Measurements from ENCODE around the gene AJM1.
A peak's percentile ranks its signal among the peaks of the same experiment; 100 is the strongest.

The AJM1 gene

DNA sequence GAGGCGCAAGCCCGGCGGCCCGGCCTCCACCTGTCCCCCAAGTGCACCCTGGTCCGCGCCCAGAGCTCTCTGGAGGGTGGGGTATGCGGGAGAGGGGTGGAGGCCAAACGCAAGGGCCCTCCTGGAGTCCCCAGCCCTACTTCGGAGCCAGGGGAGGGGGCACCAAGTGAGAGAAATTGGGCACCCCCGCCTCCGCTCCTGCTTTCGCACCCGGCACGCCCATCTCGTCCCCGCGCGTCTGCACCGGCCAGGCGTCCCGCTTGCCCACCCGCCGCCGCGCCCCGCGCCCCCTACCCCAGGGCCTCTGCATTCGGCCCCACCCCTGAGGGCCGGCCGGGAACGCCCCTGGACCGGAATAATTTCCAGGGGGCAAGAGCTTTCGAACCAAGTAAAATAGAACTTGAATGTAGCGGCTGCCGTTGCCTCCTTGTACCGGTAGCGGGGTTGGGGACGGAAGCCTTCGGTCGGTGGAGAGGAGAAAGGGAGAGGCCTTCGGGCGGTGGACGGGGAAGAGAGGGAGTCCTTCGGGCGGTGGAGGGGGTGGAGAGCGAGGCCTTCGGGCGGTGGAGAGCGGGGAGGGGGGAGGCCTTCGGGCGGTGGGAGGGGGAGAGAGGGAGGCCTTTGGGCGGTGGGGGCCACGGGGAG is 6.2 kb downstream of the AJM1 start:
- H3K9me3 Mint-ChIP-seq = no peaks in the 10 kb centered on the region
- no peak for DNase-seq
- H3K27ac Mint-ChIP-seq = peak overlapping the region; percentile 60 to 94
- H3K4me1 Mint-ChIP-seq (ENCODE audit: low read depth in 2 of 2) = peaks cover 13% of the 10 kb centered on the region in 2 donors
- peak; percentile 6 for ATAC-seq (replicated peaks)
- peak overlapping the region; percentile 92 for H3K4me3 Mint-ChIP-seq
- H3K36me3 Mint-ChIP-seq (ENCODE audit: insufficient read depth) = peaks cover 56% of the 10 kb centered on the region
- peaks cover 0 to 11% of the 10 kb centered on the region in 2 donors for H3K27me3 Mint-ChIP-seq

- ATAC-seq (replicated peaks) (peak; percentile 90), DNase-seq (peak; percentile 93 to 97 (median 95))
- Mint-ChIP-seq H3K4me3 (peak within 1 kb of the TSS; percentile 92), H3K27ac (peak within 1 kb of the TSS; percentile 60 to 94), H3K4me1 (ENCODE audit: low read depth in 2 of 2) (peaks cover 13% of the 10 kb centered on the region in 2 donors), H3K36me3 (ENCODE audit: insufficient read depth) (peaks cover 55% of the 10 kb centered on the region), H3K27me3 (peaks cover 0 to 11% of the 10 kb centered on the region in 2 donors), H3K9me3 (no peaks in the 10 kb centered on the region)
Measured at GRCh38 chr9:136849038-136849959, 7.0 kb downstream of the AJM1 start, which contains the start of gene PHPT1. TSS of gene PHPT1 (plus strand) at chr9:136849409. CDS start at chr9:136849431, 22 bp downstream.

- ATAC-seq (replicated peaks) (no peak), DNase-seq (no peak)
- peaks cover 59% of the 10 kb centered on the region for H3K36me3 Mint-ChIP-seq (ENCODE audit: insufficient read depth)
- peaks cover 0 to 11% of the 10 kb centered on the region in 2 donors for H3K27me3 Mint-ChIP-seq
- H3K4me1 Mint-ChIP-seq (ENCODE audit: low read depth in 2 of 2) = peaks cover 13% of the 10 kb centered on the region in 2 donors
- peak overlapping the region in 1 of 2 donors; percentile 94 for H3K27ac Mint-ChIP-seq
- no peaks in the 10 kb centered on the region for H3K9me3 Mint-ChIP-seq
- H3K4me3 Mint-ChIP-seq = peak overlapping the region; percentile 92
Measured at GRCh38 chr9:136849960-136850865, 7.9 kb downstream of the AJM1 start.

DNA sequence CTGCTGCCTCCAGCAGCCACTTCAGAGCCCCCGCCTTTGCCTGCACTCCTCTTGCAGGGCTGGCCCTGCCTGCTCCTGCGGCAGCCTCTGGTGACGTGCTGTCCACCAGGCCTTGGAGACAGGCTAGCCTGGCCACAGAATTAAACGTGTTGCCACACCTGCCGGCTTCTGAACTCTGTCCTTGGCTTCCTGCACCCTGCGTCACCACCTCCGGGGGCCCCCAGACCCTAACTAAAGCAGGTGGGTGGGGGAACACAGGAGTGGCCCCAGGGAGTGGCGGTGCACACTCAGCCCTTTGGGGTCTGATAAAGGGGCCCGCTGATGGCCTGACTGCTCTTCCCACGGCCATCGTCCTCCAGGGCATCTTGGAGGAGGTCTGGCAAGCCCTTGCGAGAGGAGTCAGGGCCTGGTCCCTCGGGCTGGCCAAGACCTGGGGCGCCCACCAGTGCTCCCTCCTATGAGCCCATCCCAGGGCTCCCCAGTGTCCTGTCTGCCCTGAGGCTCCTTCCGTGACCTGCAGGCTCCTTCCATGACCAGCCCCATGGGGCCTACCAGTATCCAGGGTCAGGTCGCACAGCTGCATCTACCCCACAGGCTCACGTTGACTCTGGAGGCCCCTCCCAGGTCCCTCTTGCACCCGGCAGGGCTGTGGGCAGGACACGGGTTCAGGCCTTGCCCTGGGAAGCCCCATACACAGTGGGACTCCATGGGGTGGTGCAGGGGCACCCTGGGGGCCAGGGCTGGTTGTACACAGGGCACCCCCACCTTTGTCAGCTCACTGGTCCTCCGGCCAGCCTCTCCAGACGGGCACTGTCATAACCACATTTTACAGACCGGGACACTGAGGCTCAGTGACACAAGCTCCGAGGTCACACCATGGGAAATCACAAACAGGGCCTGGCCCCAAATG is 8.8 kb downstream of the AJM1 start:
- no peaks in the 10 kb centered on the region for H3K9me3 Mint-ChIP-seq
- H3K4me3 Mint-ChIP-seq = peak overlapping the region in 1 of 2 donors; percentile 92
- peak overlapping the region in 1 of 2 donors; percentile 26 for H3K27ac Mint-ChIP-seq
- H3K27me3 Mint-ChIP-seq = peaks cover 0 to 11% of the 10 kb centered on the region in 2 donors
- DNase-seq (no peak), ATAC-seq (replicated peaks) (no peak)
- H3K4me1 Mint-ChIP-seq (ENCODE audit: low read depth in 2 of 2) = peaks cover 13% of the 10 kb centered on the region in 2 donors
- peaks cover 58% of the 10 kb centered on the region for H3K36me3 Mint-ChIP-seq (ENCODE audit: insufficient read depth)

GRCh38 chr9:136851941-136852663 is 9.8 kb downstream of the AJM1 start, which contains the start of gene MAMDC4:
TSS of gene MAMDC4 (plus strand) at chr9:136852346. CDS start at chr9:136852417, 71 bp downstream.
- Mint-ChIP-seq H3K36me3 (ENCODE audit: insufficient read depth) (peaks cover 49% of the 10 kb centered on the region), H3K4me3 (peak within 1 kb of the TSS in 1 of 2 donors; percentile 34), H3K9me3 (no peaks in the 10 kb centered on the region), H3K27me3 (peaks cover 0 to 11% of the 10 kb centered on the region in 2 donors), H3K4me1 (ENCODE audit: low read depth in 2 of 2) (peaks cover 11 to 13% of the 10 kb centered on the region in 2 donors), H3K27ac (peak within 1 kb of the TSS in 1 of 2 donors; percentile 26)
- ATAC-seq (replicated peaks) (no peak), DNase-seq (no peak)

DNA sequence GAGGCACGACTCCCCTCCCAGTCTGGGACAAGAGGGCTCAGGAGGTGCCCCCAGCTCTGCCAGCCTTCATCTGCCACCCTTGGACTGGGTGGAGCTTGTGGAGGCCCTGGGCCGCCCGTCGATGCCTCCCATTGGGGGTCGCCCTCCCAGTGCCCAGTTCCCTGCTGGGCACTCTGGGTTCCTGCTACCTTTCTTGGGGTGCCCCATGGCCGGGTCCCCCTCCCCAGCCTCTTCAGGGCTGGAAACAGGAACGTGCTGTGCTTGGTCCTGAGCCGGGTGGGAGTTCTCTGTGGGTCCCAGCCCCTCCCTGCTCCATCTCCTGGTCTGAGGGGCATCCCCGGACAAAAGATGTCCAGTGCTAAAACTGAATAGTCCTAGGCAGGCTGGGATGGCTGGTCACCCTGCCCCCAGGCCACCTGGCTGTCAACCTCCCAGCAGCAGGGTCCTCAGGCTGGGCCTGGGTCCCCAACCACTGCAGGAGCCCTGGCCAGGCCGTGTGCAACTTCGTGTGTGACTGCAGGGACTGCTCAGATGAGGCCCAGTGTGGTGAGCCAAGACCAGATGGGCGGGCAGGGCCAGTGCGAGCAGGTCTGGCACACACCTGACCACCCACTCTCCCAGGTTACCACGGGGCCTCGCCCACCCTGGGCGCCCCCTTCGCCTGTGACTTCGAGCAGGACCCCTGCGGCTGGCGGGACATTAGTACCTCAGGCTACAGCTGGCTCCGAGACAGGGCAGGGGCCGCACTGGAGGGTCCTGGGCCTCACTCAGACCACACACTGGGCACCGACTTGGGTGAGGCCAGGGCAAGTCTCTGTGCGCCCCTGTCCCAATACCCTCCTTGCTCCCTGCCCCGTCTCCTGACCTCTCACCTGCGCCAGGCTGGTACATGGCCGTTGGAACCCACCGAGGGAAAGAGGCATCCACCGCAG is 10.7 kb downstream of the AJM1 start:
- Mint-ChIP-seq H3K4me3 (peak overlapping the region in 1 of 2 donors; percentile 21), H3K27me3 (peaks cover 0 to 3% of the 10 kb centered on the region in 2 donors), H3K4me1 (ENCODE audit: low read depth in 2 of 2) (peaks cover 7 to 8% of the 10 kb centered on the region in 2 donors), H3K27ac (no peak overlapping the region), H3K9me3 (no peaks in the 10 kb centered on the region), H3K36me3 (ENCODE audit: insufficient read depth) (peaks cover 44% of the 10 kb centered on the region)
- DNase-seq (no peak), ATAC-seq (replicated peaks) (no peak)

DNA sequence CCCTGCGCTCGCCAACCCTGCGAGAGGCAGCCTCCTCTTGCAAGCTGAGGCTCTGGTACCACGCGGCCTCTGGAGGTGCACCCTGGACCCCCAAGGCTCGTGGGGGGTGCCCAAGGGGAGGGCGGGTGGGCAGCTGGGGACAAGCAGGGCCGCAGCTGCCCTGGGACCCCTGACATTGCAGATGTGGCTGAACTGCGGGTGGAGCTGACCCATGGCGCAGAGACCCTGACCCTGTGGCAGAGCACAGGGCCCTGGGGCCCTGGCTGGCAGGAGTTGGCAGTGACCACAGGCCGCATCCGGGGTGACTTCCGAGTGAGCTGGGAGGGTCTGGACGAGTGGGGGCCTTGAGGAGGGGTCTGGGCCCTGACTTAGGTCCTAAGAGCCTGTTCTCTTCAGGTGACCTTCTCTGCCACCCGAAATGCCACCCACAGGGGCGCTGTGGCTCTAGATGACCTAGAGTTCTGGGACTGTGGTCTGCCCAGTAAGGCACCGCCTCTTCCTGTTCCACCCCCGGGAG is 11.4 kb downstream of the AJM1 start:
- Mint-ChIP-seq H3K36me3 (ENCODE audit: insufficient read depth) (peaks cover 40% of the 10 kb centered on the region), H3K4me1 (ENCODE audit: low read depth in 2 of 2) (peaks cover 4 to 5% of the 10 kb centered on the region in 2 donors), H3K9me3 (no peaks in the 10 kb centered on the region), H3K27me3 (no peaks in the 10 kb centered on the region), H3K4me3 (no peak overlapping the region), H3K27ac (no peak overlapping the region)
- ATAC-seq (replicated peaks) = no peak
- DNase-seq = no peak

GRCh38 chr9:136854113-136854841 is 12.0 kb downstream of the AJM1 start:
- Mint-ChIP-seq H3K9me3 (no peaks in the 10 kb centered on the region), H3K27ac (no peak overlapping the region), H3K36me3 (ENCODE audit: insufficient read depth) (peaks cover 38% of the 10 kb centered on the region), H3K4me1 (ENCODE audit: low read depth in 2 of 2) (peaks cover 4 to 5% of the 10 kb centered on the region in 2 donors), H3K27me3 (no peaks in the 10 kb centered on the region), H3K4me3 (no peak overlapping the region)
- no peak for DNase-seq
- ATAC-seq (replicated peaks) = no peak

DNA sequence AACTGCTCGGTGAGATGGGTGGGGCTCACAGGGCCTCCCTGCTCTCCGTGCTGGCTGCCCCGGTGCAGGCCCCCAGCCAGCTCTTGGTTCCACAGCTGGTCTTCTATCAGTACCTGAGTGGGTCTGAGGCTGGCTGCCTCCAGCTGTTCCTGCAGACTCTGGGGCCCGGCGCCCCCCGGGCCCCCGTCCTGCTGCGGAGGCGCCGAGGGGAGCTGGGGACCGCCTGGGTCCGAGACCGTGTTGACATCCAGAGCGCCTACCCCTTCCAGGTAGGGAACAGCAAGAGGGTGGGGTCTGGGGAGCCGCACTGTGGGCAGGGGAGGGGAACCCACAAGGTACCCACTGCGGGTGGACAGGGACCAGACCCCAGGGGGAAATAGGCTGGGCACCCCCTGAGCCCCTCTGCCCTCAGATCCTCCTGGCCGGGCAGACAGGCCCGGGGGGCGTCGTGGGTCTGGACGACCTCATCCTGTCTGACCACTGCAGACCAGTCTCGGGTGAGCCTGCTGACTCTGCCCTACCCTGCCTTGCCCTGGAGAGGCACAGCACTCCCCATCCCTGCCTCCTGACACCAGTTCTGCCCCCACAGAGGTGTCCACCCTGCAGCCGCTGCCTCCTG is 12.7 kb downstream of the AJM1 start:
- peaks cover 39% of the 10 kb centered on the region for H3K36me3 Mint-ChIP-seq (ENCODE audit: insufficient read depth)
- H3K4me1 Mint-ChIP-seq (ENCODE audit: low read depth in 2 of 2) = peaks cover 2 to 4% of the 10 kb centered on the region in 2 donors
- no peaks in the 10 kb centered on the region for H3K27me3 Mint-ChIP-seq
- ATAC-seq (replicated peaks) = no peak
- H3K9me3 Mint-ChIP-seq = no peaks in the 10 kb centered on the region
- no peak overlapping the region for H3K4me3 Mint-ChIP-seq
- DNase-seq = no peak
- H3K27ac Mint-ChIP-seq = no peak overlapping the region

- ATAC-seq (replicated peaks) (no peak), DNase-seq (no peak)
- Mint-ChIP-seq H3K4me1 (ENCODE audit: low read depth in 2 of 2) (peaks cover 3 to 4% of the 10 kb centered on the region in 2 donors), H3K36me3 (ENCODE audit: insufficient read depth) (peaks cover 34% of the 10 kb centered on the region), H3K4me3 (no peak overlapping the region), H3K9me3 (no peaks in the 10 kb centered on the region), H3K27me3 (no peaks in the 10 kb centered on the region), H3K27ac (no peak overlapping the region)
Measured at GRCh38 chr9:136855461-136856078, 13.3 kb downstream of the AJM1 start.
